Liver (tissue), 9 donors: Measurements from ENCODE around the gene SHC1. TPM values are rescaled to one million over a fixed set of nuclear protein-coding genes. Genes with fewer than 3 reads are reported as not detected.

Source experiments
- DNase-seq: peaks from one replicate; pipeline ENCODE4 v3.0.0-alpha.2; 2017; ENCODE audit warnings: low spot score
- H3K27ac ChIP-seq, 2 donors: one replicate each; pipeline ENCODE4 v1.7.0; 2013; ENCODE audit warnings: inconsistent platforms in 2 of 2, low read length in 2 of 2, control low read depth in 1 of 2, low read depth in 1 of 2, mild to moderate bottlenecking in 1 of 2
- H3K27me3 ChIP-seq, 4 donors: one replicate each; pipeline versions ENCODE4 v1.6.1 to v1.7.0; 2013; ENCODE audit warnings: low read length in 3 of 4, inconsistent platforms in 1 of 4, mild to moderate bottlenecking in 1 of 4, moderate library complexity in 1 of 4; ENCODE audit not compliant: control insufficient read depth in 4 of 4, insufficient read depth in 4 of 4
- H3K36me3 ChIP-seq, 4 donors: one replicate each; pipeline versions ENCODE4 v1.6.1 to v1.7.0; 2013; ENCODE audit warnings: low read length in 3 of 4, mild to moderate bottlenecking in 3 of 4, low read depth in 1 of 4, moderate library complexity in 1 of 4; ENCODE audit not compliant: control insufficient read depth in 4 of 4, insufficient read depth in 3 of 4
- H3K4me1 ChIP-seq, 4 donors: one replicate each; pipeline versions ENCODE4 v1.6.1 to v1.7.0; 2013; ENCODE audit warnings: low read length in 3 of 4, mild to moderate bottlenecking in 3 of 4, moderate library complexity in 1 of 4; ENCODE audit not compliant: control insufficient read depth in 4 of 4, insufficient read depth in 4 of 4
- H3K4me3 ChIP-seq, 3 donors: one replicate each; pipeline versions ENCODE4 v1.6.1 to v1.7.0; 2013; ENCODE audit warnings: low read length in 3 of 3, control low read depth in 1 of 3, low read depth in 1 of 3, mild to moderate bottlenecking in 1 of 3
- H3K9ac ChIP-seq, 2 donors: one replicate each; pipeline ENCODE4 v1.7.0; 2013; ENCODE audit warnings: low read length in 2 of 2, mild to moderate bottlenecking in 2 of 2, moderate library complexity in 2 of 2, control low read depth in 1 of 2, low read depth in 1 of 2
- H3K9me3 ChIP-seq, 4 donors: one replicate each; pipeline versions ENCODE4 v1.6.1 to v1.7.0; 2013; ENCODE audit warnings: low read length in 3 of 4; ENCODE audit not compliant: control insufficient read depth in 4 of 4
- EGR1 ChIP-seq, 2 donors: IDR thresholded peaks; 2 replicates each; pipeline ENCODE4 v1.6.1; 2016 to 2018; ENCODE audit warnings: antibody characterized with exemption in 2 of 2, low read depth in 2 of 2
- FOXA1 ChIP-seq: IDR thresholded peaks from 2 replicates; pipeline ENCODE4 v1.6.1; 2016; ENCODE audit warnings: antibody characterized with exemption
- FOXA2 ChIP-seq: IDR thresholded peaks from 2 replicates; pipeline ENCODE4 v1.6.1; 2016; ENCODE audit warnings: antibody characterized with exemption
- GABPA ChIP-seq, 2 donors: IDR thresholded peaks in 1 of 2; conservative IDR thresholded peaks in 1 of 2; 2 replicates each; pipeline ENCODE4 v1.6.1; 2016; ENCODE audit warnings: antibody characterized with exemption in 2 of 2, mild to moderate bottlenecking in 1 of 2, moderate library complexity in 1 of 2
- JUND ChIP-seq, 2 donors: IDR thresholded peaks; 2 replicates each; pipeline ENCODE4 v1.6.1; 2016; ENCODE audit warnings: antibody characterized with exemption in 2 of 2
- MAX ChIP-seq: IDR thresholded peaks from 2 replicates; pipeline ENCODE4 v1.6.1; 2016; ENCODE audit warnings: antibody characterized with exemption
- NR2F2 ChIP-seq: IDR thresholded peaks from 2 replicates; pipeline ENCODE4 v1.6.1; 2016; ENCODE audit warnings: antibody characterized with exemption
- RAD21 ChIP-seq, 2 donors: IDR thresholded peaks; 2 replicates each; pipeline ENCODE4 v1.6.1; 2016; ENCODE audit warnings: antibody characterized with exemption in 2 of 2, mild to moderate bottlenecking in 2 of 2
- REST ChIP-seq: IDR thresholded peaks from 2 replicates; pipeline ENCODE4 v1.6.1; 2016; ENCODE audit warnings: antibody characterized with exemption, mild to moderate bottlenecking
- RXRA ChIP-seq, 2 donors: IDR thresholded peaks; 2 replicates each; pipeline ENCODE4 v1.6.1; 2017 to 2018; ENCODE audit warnings: antibody characterized with exemption in 2 of 2, mild to moderate bottlenecking in 1 of 2
- SP1 ChIP-seq: IDR thresholded peaks from 2 replicates; pipeline ENCODE4 v1.6.1; 2018; ENCODE audit warnings: antibody characterized with exemption, mild to moderate bottlenecking
- TAF1 ChIP-seq: conservative IDR thresholded peaks from 2 replicates; pipeline ENCODE4 v1.6.1; 2016; ENCODE audit warnings: antibody characterized with exemption, mild to moderate bottlenecking
- ZBTB33 ChIP-seq: IDR thresholded peaks from 2 replicates; pipeline ENCODE4 v1.6.1; 2016; ENCODE audit warnings: antibody characterized with exemption
- WGBS: extraction: QIAGEN DNeasy Blood & Tissue Kit; methylation state at CpG from one replicate; pipeline ENCODE4 v1.1.7; 2013; 5-methylcytosine and 5-hydroxymethylcytosine counted together
- polyA plus RNA-seq, 2 donors: library from polyadenylated mRNA; stranded (reverse) in 1 of 2; unstranded in 1 of 2; fragments of 200-250 nt in 1 of 2; fragments of >200 nt in 1 of 2; fragmentation: Nextera tagmentation in 1 of 2; extraction: Ambion mirVana in 1 of 2; gene quantifications; one replicate each; pipeline versions ENCODE4 v1.2.1 to v1.2.3, GENCODE V29; 2013 to 2015
- total RNA-seq, 2 donors: library from RNA; depleted of rRNA; stranded (reverse); fragments of >200 nt; gene quantifications; one replicate each; pipeline ENCODE4 v1.2.3, GENCODE V29; 2014
- donor health status: healthy.
- donor health status: healthy.
- donor health status: healthy.
- donor health status: healthy.
- donor health status: healthy.

SHC1 gene
- total and polyA plus RNA-seq, 4 donors = 27.2 to 65.5 (median 58.0) TPM

DNA sequence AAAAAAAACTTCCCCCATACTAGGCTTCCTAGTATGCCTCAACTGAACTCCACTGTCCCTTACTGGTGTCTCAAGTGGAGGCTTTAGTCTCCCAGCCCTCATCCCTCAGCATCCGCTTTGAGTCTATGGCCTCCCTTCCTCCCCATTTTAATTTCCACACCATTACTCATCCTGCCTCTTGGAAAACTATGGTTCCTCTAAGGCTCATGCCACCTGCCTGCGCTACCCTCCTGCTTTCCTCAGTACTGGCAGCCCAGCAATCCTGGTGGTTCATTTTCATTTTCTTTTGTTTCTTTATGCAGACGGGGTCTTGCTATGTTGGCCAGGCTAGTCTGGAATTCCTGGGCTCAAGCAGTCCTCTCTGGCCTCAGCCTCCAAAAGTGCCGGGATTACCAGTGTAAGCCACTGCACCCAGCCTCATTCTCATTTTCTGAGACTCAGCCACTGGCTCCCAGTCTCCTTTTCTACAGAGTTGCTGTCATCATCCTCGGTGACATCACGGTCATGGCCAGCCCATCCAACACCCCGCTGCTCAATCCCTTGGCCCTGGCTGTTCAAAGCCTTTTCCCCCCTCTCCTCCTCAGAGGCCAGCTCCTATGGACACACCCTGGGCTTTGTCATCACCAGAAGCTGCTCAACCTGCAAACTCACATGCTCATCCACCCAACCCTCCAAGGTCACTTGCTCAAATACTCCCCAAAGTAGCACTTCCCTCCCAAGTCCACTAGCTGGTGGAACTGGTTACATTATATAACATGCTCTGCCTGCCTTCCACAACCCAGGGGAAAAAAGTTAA lies 31.7 kb downstream of the SHC1 start:
- no peak for DNase-seq

DNA sequence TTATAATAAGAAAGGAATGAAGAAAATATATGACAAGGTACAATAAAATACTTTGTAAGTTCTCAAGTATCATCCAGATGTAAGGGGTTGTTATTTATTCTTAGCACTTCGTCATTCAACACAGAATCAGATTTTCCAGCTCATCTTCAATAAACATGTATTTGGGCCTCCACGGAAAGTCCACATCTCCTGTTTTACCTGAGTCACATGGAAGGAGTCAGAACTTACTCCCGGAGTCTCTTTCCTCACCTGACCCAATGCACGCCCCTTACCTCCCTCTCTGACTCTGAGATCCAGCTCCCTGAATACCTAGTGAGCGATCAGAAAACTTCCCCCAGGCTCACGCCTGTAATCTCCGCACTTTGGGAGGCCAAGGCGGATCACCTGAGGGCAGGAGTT lies 32.6 kb downstream of the SHC1 start:
- WGBS = 91% methylated on average over 8 of the region's 8 CpGs
- H3K4me1 ChIP-seq = peaks cover 0 to 38% (median 18%) of the 10 kb centered on the region in 4 donors
- no peaks in the 10 kb centered on the region for H3K36me3 ChIP-seq
- no peaks in the 10 kb centered on the region for H3K27me3 ChIP-seq
- H3K4me3 ChIP-seq = peak overlapping the region in 1 of 3 donors; percentile 63
- peak overlapping the region; percentile 94 to 100 for H3K27ac ChIP-seq
- peak overlapping the region; percentile 98 for H3K9ac ChIP-seq
- DNase-seq = no peak
- H3K9me3 ChIP-seq = no peaks in the 10 kb centered on the region
- TF ChIP-seq ZBTB33 (no peak), TAF1 (no peak), RAD21 (IDR thresholded peaks at IDR 0.05) (no peak), RXRA (IDR thresholded peaks at IDR 0.05) (no peak), FOXA1 (no peak), JUND (IDR thresholded peaks at IDR 0.05) (no peak), FOXA2 (no peak), MAX (no peak), EGR1 (IDR thresholded peaks at IDR 0.05; ENCODE audit: low read depth in 2 of 2) (no peak), SP1 (no peak), REST (no peak)

More for the DNA sequence above, 31.7 kb downstream of the SHC1 start:
- H3K4me1 ChIP-seq = peaks cover 0 to 42% (median 23%) of the 10 kb centered on the region in 4 donors
- H3K27ac ChIP-seq = peak overlapping the region in 1 of 2 donors; percentile 100
- H3K27me3 ChIP-seq = no peaks in the 10 kb centered on the region
- no peaks in the 10 kb centered on the region for H3K36me3 ChIP-seq
- 96% methylated on average over 7 of the region's 7 CpGs for WGBS
- no peaks in the 10 kb centered on the region for H3K9me3 ChIP-seq
- TF ChIP-seq MAX (no peak), NR2F2 (no peak), GABPA (IDR thresholded peaks at IDR 0.05 in 1 of 2, conservative IDR thresholded peaks at IDR 0.05 in 1 of 2) (no peak), FOXA2 (no peak), SP1 (no peak)
- H3K9ac ChIP-seq = no peak overlapping the region
- no peak overlapping the region for H3K4me3 ChIP-seq
